GM12865 (cell line): Measurements from ENCODE around the gene DDB1.

Source experiments
- DNase-seq: peaks from one replicate; pipeline ENCODE4 v3.0.0; 2010; ENCODE audit warnings: low read depth
- H3K4me3 ChIP-seq: 2 replicates; pipeline ENCODE4 v1.5.1; 2011; ENCODE audit warnings: mild to moderate bottlenecking, low read depth, low read length, control low read depth
- TF ChIP-seq, protein P1 (sequence below): IDR thresholded peaks from 2 replicates; pipeline ENCODE4 v1.5.1; 2011; ENCODE audit warnings: low read length, control low read depth, low read depth, inconsistent platforms; ENCODE audit not compliant: insufficient read depth; ENCODE audit errors: missing control alignments

Gene DDB1

DNA sequence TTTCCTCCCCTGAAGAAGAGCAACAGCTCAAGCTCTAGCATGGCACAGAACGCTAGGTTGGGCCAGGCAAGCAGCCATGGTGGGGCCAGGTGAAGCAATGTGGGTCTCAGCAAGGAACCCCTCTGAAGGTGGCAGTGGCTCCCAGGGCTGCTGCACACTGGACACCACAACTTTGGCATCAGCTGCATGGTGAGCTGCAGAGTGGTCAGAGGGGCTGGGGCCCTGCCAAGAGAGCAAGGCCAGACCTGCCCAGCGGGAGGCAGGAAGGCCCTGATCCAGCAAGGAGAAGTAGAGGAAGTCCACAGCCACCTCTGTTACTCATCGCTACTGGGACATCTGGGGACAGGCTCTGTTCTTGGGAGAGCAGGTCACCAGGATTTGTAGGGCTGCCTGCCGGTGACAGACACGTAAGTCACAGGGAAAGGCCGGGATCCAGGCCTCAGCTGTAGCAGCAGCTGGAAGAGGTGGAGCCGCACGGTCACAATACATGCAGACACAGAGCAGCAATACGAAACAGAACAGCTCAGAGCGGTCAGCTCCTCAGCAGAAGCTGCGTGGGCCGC lies 16.4 kb upstream of the DDB1 start:
- DNase-seq = no peak
- TF ChIP-seq, protein P1, sequence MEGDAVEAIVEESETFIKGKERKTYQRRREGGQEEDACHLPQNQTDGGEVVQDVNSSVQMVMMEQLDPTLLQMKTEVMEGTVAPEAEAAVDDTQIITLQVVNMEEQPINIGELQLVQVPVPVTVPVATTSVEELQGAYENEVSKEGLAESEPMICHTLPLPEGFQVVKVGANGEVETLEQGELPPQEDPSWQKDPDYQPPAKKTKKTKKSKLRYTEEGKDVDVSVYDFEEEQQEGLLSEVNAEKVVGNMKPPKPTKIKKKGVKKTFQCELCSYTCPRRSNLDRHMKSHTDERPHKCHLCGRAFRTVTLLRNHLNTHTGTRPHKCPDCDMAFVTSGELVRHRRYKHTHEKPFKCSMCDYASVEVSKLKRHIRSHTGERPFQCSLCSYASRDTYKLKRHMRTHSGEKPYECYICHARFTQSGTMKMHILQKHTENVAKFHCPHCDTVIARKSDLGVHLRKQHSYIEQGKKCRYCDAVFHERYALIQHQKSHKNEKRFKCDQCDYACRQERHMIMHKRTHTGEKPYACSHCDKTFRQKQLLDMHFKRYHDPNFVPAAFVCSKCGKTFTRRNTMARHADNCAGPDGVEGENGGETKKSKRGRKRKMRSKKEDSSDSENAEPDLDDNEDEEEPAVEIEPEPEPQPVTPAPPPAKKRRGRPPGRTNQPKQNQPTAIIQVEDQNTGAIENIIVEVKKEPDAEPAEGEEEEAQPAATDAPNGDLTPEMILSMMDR = no peak
- no peak overlapping the region for H3K4me3 ChIP-seq

DNA sequence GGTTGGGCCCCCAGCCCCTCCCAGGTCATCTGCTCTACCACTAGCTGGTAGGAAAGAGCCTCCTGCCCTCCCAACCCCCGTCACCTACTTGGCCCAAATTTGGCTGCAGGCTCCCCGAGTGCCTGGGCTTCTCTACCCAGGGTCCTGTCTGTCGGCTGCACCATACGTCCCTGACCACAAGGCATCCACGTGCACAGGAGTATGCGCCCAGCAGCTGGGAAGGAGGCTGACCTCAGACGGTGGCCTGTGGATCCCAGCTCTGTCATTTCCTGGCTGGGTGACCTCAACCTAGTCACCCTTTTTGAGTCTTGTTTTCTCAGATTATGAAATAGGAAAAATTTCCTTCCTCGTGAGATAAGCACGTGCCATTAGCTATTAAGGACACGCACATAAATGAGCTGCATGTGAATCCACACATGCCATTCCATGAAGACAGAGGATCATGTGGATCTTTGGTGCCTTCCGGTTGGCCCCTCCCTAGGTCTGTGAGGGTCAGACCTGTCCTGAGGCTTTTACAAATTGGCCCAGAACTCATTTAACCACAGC lies 15.1 kb upstream of the DDB1 start:
- TF ChIP-seq, protein P1 = no peak
- no peak for DNase-seq
- H3K4me3 ChIP-seq = no peak overlapping the region

- TF ChIP-seq, protein P1 = no peak
- no peak overlapping the region for H3K4me3 ChIP-seq
- DNase-seq = no peak
These were observed 13.3 kb upstream of the DDB1 start for GRCh38 chr11:61345954-61346843.

DNA sequence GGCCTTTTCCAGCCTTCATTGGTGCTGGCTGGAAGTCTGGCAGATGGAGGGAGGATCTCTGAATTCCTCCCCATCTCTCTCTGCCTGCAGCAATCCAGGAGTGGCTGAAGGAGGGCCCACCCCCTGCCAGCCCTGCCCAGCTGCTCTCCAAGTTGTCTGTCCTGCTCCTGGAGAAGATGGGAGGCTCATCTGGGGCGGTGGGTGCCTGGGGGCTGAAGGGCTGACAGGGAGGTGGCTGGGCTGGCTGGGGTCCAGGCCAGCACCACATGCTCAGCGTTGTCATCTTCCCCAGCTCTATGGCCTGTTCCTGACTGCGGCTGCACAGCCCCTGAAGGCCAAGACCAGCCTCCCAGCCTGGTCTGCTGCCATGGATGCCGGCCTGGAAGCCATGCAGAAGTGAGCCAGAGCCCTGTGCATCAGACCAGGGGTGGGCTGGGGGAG lies 12.3 kb upstream of the DDB1 start:
- TF ChIP-seq, protein P1 = no peak
- no peak for DNase-seq
- no peak overlapping the region for H3K4me3 ChIP-seq

- TF ChIP-seq, protein P1 = no peak
These were observed 11.2 kb upstream of the DDB1 start for GRCh38 chr11:61343792-61344745.

DNA sequence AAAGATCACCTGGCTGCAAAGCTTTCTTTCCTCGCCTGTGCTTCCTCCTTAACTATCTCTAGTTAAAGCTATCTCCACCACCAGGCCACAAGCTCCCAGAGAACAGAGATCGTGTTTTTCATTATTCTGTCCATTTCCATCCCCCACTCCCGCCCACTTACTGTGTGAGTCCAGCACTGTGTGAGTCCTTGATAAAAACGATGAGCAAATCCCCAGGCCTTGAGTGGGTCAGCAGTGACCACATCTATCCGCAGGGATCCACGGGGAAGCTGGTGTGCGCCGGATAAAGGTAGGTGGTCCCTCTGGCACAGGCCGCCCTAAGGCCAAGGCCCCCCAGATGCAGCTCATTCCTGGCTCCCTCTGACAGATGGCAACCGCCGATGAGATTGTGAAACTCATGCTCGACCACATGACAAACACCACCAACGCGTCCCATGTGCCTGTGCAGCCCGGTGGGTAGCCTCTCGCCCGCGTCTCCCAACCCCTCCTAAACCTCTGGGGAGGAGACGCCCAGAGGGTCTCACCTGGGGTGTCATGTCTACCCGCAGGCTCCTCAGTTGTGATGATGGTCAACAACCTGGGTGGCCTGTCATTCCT lies 9.4 kb upstream of the DDB1 start:
- TF ChIP-seq, protein P1 = no peak
- no peak overlapping the region for H3K4me3 ChIP-seq
- DNase-seq = no peak

More at GRCh38 chr11:61343792-61344745, 11.2 kb upstream of the DDB1 start:
- no peak for DNase-seq
- no peak overlapping the region for H3K4me3 ChIP-seq
